ENCODE measurements around the gene BCL11B.

The BCL11B gene

GRCh38 chr14:99252443-99252939 is 19.5 kb downstream of the BCL11B start:
- Histone ChIP-seq H3K27ac (ENCODE audit: low read length) (no peak overlapping the region), H3K36me3 (ENCODE audit: control insufficient read depth in 2 of 2, insufficient read depth in 2 of 2, low read length in 2 of 2) (no peaks in the 10 kb centered on the region), H3K27me3 (ENCODE audit: control insufficient read depth in 1 of 2, insufficient read depth in 2 of 2, low read length in 2 of 2) (peaks cover 32 to 36% of the 10 kb centered on the region in 2 donors), H3K4me3 (ENCODE audit: low read length in 2 of 2) (no peak overlapping the region), H3K4me1 (ENCODE audit: control insufficient read depth, insufficient read depth, low read length) (no peaks in the 10 kb centered on the region), H3K9ac (ENCODE audit: low read length in 2 of 2) (no peak overlapping the region), H3K9me3 (ENCODE audit: control insufficient read depth in 2 of 2, low read length in 2 of 2) (no peaks in the 10 kb centered on the region)

- H3K36me3 ChIP-seq (ENCODE audit: control insufficient read depth in 2 of 2, insufficient read depth in 2 of 2, low read length in 2 of 2) = no peaks in the 10 kb centered on the region
- no peaks in the 10 kb centered on the region for H3K9me3 ChIP-seq (ENCODE audit: control insufficient read depth in 2 of 2, low read length in 2 of 2)
- H3K27me3 ChIP-seq (ENCODE audit: control insufficient read depth in 1 of 2, insufficient read depth in 2 of 2, low read length in 2 of 2) = peaks cover 39 to 40% of the 10 kb centered on the region in 2 donors
- H3K9ac ChIP-seq (ENCODE audit: low read length in 2 of 2) = no peak overlapping the region
- no peak overlapping the region for H3K27ac ChIP-seq (ENCODE audit: low read length)
- H3K4me1 ChIP-seq (ENCODE audit: control insufficient read depth, insufficient read depth, low read length) = peaks cover 3% of the 10 kb centered on the region
- H3K4me3 ChIP-seq (ENCODE audit: low read length in 2 of 2) = no peak overlapping the region
Measured at GRCh38 chr14:99251721-99252120, 20.3 kb downstream of the BCL11B start.

- no peak overlapping the region for H3K9ac ChIP-seq (ENCODE audit: low read length in 2 of 2)
- no peak overlapping the region for H3K27ac ChIP-seq (ENCODE audit: low read length)
- H3K4me3 ChIP-seq (ENCODE audit: low read length in 2 of 2) = no peak overlapping the region
- peaks cover 41 to 49% of the 10 kb centered on the region in 2 donors for H3K27me3 ChIP-seq (ENCODE audit: control insufficient read depth in 1 of 2, insufficient read depth in 2 of 2, low read length in 2 of 2)
- H3K9me3 ChIP-seq (ENCODE audit: control insufficient read depth in 2 of 2, low read length in 2 of 2) = no peaks in the 10 kb centered on the region
- H3K36me3 ChIP-seq (ENCODE audit: control insufficient read depth in 2 of 2, insufficient read depth in 2 of 2, low read length in 2 of 2) = no peaks in the 10 kb centered on the region
- peaks cover 12% of the 10 kb centered on the region for H3K4me1 ChIP-seq (ENCODE audit: control insufficient read depth, insufficient read depth, low read length)
Measured at GRCh38 chr14:99250636-99251208, 21.3 kb downstream of the BCL11B start.

- Histone ChIP-seq H3K36me3 (ENCODE audit: control insufficient read depth in 2 of 2, insufficient read depth in 2 of 2, low read length in 2 of 2) (no peaks in the 10 kb centered on the region), H3K4me3 (ENCODE audit: low read length in 2 of 2) (no peak overlapping the region), H3K27ac (ENCODE audit: low read length) (no peak overlapping the region), H3K9ac (ENCODE audit: low read length in 2 of 2) (no peak overlapping the region), H3K27me3 (ENCODE audit: control insufficient read depth in 1 of 2, insufficient read depth in 2 of 2, low read length in 2 of 2) (peaks cover 42 to 48% of the 10 kb centered on the region in 2 donors), H3K4me1 (ENCODE audit: control insufficient read depth, insufficient read depth, low read length) (peaks cover 13% of the 10 kb centered on the region), H3K9me3 (ENCODE audit: control insufficient read depth in 2 of 2, low read length in 2 of 2) (no peaks in the 10 kb centered on the region)
Measured at GRCh38 chr14:99249389-99249788, 22.6 kb downstream of the BCL11B start.

DNA sequence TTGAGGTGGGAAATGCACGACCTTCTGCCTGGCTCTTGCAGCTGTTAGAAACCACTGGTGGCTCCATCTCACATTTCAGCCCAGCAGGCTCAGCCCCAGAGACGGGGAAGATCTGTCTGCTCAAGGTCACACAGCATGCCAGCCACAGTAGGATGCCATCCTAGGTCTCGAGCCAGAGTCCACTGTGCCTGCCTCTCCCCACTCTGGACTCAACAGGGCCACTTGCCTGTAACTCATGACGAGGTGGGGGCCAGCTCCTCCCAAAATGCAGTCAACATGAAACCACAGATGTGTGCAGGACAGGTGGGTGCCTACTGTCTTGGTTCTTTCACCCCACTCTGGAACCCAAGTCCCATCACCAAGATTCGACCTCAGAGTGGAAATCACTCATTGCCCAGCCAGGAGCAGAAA is 23.2 kb downstream of the BCL11B start:
- Histone ChIP-seq H3K27ac (ENCODE audit: low read length) (no peak overlapping the region), H3K4me3 (ENCODE audit: low read length in 2 of 2) (no peak overlapping the region), H3K9ac (ENCODE audit: low read length in 2 of 2) (no peak overlapping the region), H3K36me3 (ENCODE audit: control insufficient read depth in 2 of 2, insufficient read depth in 2 of 2, low read length in 2 of 2) (no peaks in the 10 kb centered on the region), H3K9me3 (ENCODE audit: control insufficient read depth in 2 of 2, low read length in 2 of 2) (no peaks in the 10 kb centered on the region), H3K27me3 (ENCODE audit: control insufficient read depth in 1 of 2, insufficient read depth in 2 of 2, low read length in 2 of 2) (peaks cover 44 to 46% of the 10 kb centered on the region in 2 donors), H3K4me1 (ENCODE audit: control insufficient read depth, insufficient read depth, low read length) (peaks cover 13% of the 10 kb centered on the region)

DNA sequence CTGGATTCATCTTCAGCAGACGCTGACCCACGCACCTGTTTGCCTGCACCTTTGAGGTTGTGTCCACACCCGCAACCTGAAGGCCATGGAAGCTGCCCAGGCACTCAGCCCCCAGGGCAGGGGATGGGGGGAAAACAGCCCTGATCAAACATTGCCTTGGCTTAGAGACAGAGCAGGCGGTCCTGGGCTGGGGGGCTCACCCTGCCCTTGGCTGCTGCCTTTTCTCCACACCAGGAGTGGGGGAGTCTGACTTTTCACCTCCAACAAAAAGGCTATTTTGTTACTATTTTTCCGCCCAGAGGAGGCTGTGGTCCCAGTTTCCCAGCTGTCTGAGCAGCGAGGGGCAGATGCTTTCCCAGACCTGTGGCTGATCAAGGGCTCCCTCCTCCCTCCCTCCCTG is 24.2 kb downstream of the BCL11B start:
- H3K36me3 ChIP-seq (ENCODE audit: control insufficient read depth in 2 of 2, insufficient read depth in 2 of 2, low read length in 2 of 2) = no peaks in the 10 kb centered on the region
- H3K9ac ChIP-seq (ENCODE audit: low read length in 2 of 2) = no peak overlapping the region
- H3K9me3 ChIP-seq (ENCODE audit: control insufficient read depth in 2 of 2, low read length in 2 of 2) = no peaks in the 10 kb centered on the region
- peaks cover 40 to 41% of the 10 kb centered on the region in 2 donors for H3K27me3 ChIP-seq (ENCODE audit: control insufficient read depth in 1 of 2, insufficient read depth in 2 of 2, low read length in 2 of 2)
- H3K27ac ChIP-seq (ENCODE audit: low read length) = no peak overlapping the region
- peaks cover 13% of the 10 kb centered on the region for H3K4me1 ChIP-seq (ENCODE audit: control insufficient read depth, insufficient read depth, low read length)
- no peak overlapping the region for H3K4me3 ChIP-seq (ENCODE audit: low read length in 2 of 2)

DNA sequence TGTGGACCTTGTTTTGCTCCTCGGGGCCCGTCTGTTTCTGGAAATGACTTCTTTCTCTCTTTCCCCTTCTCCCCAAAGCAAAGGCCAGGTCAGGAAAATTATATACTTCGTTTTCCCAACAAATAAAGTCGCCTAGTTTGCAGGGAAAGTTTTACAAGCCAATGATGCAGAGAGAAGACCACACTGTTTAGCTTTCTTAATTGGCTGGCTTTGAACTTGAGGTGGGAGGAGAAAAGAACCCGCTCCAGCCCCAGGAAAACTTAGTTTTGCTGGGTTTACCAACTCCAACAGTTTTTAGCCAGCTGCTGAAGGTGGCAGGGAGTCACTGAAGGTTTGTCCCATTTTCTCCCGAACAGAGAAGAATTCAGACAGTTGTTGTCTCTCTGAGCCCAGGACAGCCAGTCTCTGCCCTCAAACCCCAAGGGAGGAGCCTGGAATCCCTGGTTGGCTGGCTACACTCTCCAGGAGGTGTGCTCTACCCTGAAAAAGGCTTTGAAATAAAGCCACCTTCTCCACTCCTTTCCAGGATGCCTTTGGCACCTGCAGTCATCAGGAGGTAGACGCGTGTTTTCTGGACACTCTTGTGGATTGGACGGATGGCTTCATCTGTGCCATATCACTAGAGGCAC is 24.8 kb downstream of the BCL11B start:
- peaks cover 13% of the 10 kb centered on the region for H3K4me1 ChIP-seq (ENCODE audit: control insufficient read depth, insufficient read depth, low read length)
- no peaks in the 10 kb centered on the region for H3K36me3 ChIP-seq (ENCODE audit: control insufficient read depth in 2 of 2, insufficient read depth in 2 of 2, low read length in 2 of 2)
- H3K9ac ChIP-seq (ENCODE audit: low read length in 2 of 2) = no peak overlapping the region
- peaks cover 37 to 38% of the 10 kb centered on the region in 2 donors for H3K27me3 ChIP-seq (ENCODE audit: control insufficient read depth in 1 of 2, insufficient read depth in 2 of 2, low read length in 2 of 2)
- no peak overlapping the region for H3K27ac ChIP-seq (ENCODE audit: low read length)
- H3K4me3 ChIP-seq (ENCODE audit: low read length in 2 of 2) = peak overlapping the region in 1 of 2 donors; percentile 52
- H3K9me3 ChIP-seq (ENCODE audit: control insufficient read depth in 2 of 2, low read length in 2 of 2) = no peaks in the 10 kb centered on the region

DNA sequence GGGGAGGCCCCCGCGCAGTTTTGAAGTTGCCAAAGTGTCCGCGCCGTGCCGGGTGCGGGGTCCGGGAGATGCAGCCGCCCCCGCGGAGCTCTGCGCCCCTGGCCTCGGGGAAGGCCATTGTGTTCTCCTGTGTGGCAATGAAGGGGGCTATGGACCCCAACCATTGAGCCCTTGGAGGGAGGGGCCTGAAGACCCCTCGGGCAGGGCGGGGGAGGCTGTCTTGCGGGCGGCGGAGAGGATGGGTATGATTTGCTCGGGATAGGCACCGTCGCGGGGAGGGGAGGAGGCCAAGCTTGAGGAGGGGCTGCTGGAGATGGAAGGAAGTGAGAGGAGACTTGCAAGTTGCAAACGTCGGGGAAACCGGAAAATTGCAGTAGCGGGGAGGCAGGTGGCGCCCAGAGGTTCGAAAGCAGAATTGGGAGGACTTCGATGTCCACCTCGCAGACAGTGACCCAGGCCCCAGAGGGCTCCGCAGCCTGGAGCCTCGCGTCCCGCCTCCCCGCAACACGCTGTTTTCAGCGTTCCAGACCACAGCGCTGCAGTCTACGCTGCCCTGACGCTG is 25.4 kb downstream of the BCL11B start:
- peaks cover 13% of the 10 kb centered on the region for H3K4me1 ChIP-seq (ENCODE audit: control insufficient read depth, insufficient read depth, low read length)
- peak overlapping the region; percentile 19 to 52 for H3K4me3 ChIP-seq (ENCODE audit: low read length in 2 of 2)
- no peak overlapping the region for H3K9ac ChIP-seq (ENCODE audit: low read length in 2 of 2)
- H3K27me3 ChIP-seq (ENCODE audit: control insufficient read depth in 1 of 2, insufficient read depth in 2 of 2, low read length in 2 of 2) = peaks cover 38 to 42% of the 10 kb centered on the region in 2 donors
- no peak overlapping the region for H3K27ac ChIP-seq (ENCODE audit: low read length)
- H3K36me3 ChIP-seq (ENCODE audit: control insufficient read depth in 2 of 2, insufficient read depth in 2 of 2, low read length in 2 of 2) = no peaks in the 10 kb centered on the region
- H3K9me3 ChIP-seq (ENCODE audit: control insufficient read depth in 2 of 2, low read length in 2 of 2) = no peaks in the 10 kb centered on the region

- Histone ChIP-seq H3K9me3 (ENCODE audit: control insufficient read depth in 2 of 2, low read length in 2 of 2) (no peaks in the 10 kb centered on the region), H3K27me3 (ENCODE audit: control insufficient read depth in 1 of 2, insufficient read depth in 2 of 2, low read length in 2 of 2) (peaks cover 36 to 39% of the 10 kb centered on the region in 2 donors), H3K27ac (ENCODE audit: low read length) (no peak overlapping the region), H3K4me3 (ENCODE audit: low read length in 2 of 2) (peak overlapping the region; percentile 19 to 52), H3K36me3 (ENCODE audit: control insufficient read depth in 2 of 2, insufficient read depth in 2 of 2, low read length in 2 of 2) (no peaks in the 10 kb centered on the region), H3K4me1 (ENCODE audit: control insufficient read depth, insufficient read depth, low read length) (peaks cover 13% of the 10 kb centered on the region), H3K9ac (ENCODE audit: low read length in 2 of 2) (no peak overlapping the region)
Measured at GRCh38 chr14:99245564-99246511, 26.2 kb downstream of the BCL11B start.

DNA sequence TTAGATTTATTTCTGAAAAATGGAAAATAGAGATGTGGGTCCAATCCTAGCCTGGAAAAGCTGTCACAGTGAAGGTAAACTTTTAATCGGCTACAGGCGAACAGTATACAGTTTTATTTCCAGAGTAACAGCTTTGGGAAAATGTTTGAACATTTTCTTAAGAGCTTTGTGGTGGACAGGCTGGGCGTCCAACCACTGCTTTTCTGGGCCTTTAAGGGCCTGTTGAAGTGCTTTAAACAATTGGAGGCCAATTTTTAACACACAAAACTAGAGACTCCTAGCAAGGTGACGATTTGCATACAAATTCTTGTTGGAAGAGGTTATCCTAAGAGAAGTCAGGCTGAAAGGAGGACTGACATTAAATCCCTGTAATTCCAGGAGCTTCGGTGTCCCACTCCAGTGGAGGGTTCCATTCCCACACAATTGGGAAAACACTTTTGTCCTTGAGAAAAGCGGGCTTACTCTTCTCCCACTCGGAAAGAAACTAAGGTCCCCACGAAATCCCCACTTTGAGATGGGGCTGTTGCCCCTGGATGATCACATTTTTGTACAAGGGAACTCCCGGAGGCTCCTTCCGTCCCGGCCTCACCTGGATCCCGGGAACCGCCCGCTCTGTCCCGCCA is 26.9 kb downstream of the BCL11B start:
- H3K27me3 ChIP-seq (ENCODE audit: control insufficient read depth in 1 of 2, insufficient read depth in 2 of 2, low read length in 2 of 2) = peaks cover 35 to 39% of the 10 kb centered on the region in 2 donors
- no peak overlapping the region for H3K27ac ChIP-seq (ENCODE audit: low read length)
- H3K36me3 ChIP-seq (ENCODE audit: control insufficient read depth in 2 of 2, insufficient read depth in 2 of 2, low read length in 2 of 2) = no peaks in the 10 kb centered on the region
- no peaks in the 10 kb centered on the region for H3K9me3 ChIP-seq (ENCODE audit: control insufficient read depth in 2 of 2, low read length in 2 of 2)
- no peak overlapping the region for H3K4me3 ChIP-seq (ENCODE audit: low read length in 2 of 2)
- H3K9ac ChIP-seq (ENCODE audit: low read length in 2 of 2) = no peak overlapping the region
- H3K4me1 ChIP-seq (ENCODE audit: control insufficient read depth, insufficient read depth, low read length) = peaks cover 13% of the 10 kb centered on the region

Measured in stomach smooth muscle (tissue), 2 donors.